GM12892 (cell line): Measurements from ENCODE around the gene ATRIP.

Source experiments
- POLR2A ChIP-seq: IDR thresholded peaks from 2 replicates; pipeline ENCODE4 v1.6.1; 2011; ENCODE audit warnings: low read depth, low read length, control low read depth
- POLR2AphosphoS5 ChIP-seq: IDR thresholded peaks from 2 replicates; pipeline ENCODE4 v1.6.1; 2011; ENCODE audit warnings: low read depth, low read length, control low read depth

GRCh38 chr3:48467110-48467454, 20.5 kb downstream of the ATRIP start:
- no peak for TF ChIP-seq POLR2A
- no peak for TF ChIP-seq POLR2AphosphoS5
